ENCODE measurements around the gene CDH13.

DNA sequence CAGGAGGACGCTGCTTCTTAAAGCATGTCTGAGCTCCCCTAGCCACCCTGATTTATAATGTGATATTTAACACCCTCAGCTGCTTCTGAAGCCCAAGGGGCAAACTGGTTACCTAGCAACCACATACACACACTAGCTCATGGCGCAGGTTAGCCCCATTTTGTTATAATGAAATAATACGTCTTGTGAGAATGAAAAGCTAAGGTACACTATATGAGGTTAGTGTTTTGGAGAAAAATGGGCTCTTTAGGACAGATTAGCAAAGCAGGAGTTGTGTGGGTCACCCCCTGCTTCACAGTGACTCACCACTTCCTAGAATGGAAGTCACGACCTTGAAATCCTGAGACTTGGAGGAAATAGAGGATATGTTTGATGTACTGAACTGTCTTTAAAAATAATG lies 776.2 kb downstream of the CDH13 start:
- no peak for TF ChIP-seq EZH2 (IDR thresholded peaks at IDR 0.05; ENCODE audit: borderline replicate concordance, low read depth, low read length, severe bottlenecking)
- TF ChIP-seq, protein P1, sequence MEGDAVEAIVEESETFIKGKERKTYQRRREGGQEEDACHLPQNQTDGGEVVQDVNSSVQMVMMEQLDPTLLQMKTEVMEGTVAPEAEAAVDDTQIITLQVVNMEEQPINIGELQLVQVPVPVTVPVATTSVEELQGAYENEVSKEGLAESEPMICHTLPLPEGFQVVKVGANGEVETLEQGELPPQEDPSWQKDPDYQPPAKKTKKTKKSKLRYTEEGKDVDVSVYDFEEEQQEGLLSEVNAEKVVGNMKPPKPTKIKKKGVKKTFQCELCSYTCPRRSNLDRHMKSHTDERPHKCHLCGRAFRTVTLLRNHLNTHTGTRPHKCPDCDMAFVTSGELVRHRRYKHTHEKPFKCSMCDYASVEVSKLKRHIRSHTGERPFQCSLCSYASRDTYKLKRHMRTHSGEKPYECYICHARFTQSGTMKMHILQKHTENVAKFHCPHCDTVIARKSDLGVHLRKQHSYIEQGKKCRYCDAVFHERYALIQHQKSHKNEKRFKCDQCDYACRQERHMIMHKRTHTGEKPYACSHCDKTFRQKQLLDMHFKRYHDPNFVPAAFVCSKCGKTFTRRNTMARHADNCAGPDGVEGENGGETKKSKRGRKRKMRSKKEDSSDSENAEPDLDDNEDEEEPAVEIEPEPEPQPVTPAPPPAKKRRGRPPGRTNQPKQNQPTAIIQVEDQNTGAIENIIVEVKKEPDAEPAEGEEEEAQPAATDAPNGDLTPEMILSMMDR (IDR thresholded peaks at IDR 0.05; ENCODE audit: borderline replicate concordance, extremely low read depth, low read length, poor library complexity, severe bottlenecking): no peak
